ENCODE results near the gene CCDC77. TPM values are rescaled to one million over a fixed set of nuclear protein-coding genes. Genes with fewer than 3 reads are reported as not detected.
"Not testable (repeated sequence)": the region's sequence is repeated elsewhere in the genome, so short reads cannot be mapped to it uniquely, and the experiment has no call there.

CCDC77 gene
- total RNA-seq, 2 experiments from 2014 or later = 5.3 to 7.8 TPM

DNA sequence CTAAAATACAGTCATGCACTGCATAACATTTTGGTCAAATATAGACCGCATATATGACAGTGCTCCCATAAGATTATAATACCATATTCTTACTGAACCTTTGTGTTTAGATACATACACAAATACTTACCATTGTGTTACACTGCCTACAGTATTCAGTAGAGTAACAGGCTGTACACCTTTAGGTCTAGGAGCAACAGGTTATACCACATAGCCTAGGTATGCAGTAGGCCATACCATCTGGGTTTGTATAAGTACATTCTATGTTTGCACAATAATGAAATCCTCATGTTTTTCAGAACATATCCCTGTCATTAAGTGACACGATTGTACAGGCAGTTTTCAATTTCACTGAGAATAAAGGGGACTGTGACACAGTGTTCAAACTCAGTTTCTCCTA is 34.6 kb upstream of the CCDC77 start:
- ChIA-PET POLR2A (interaction anchor here (0.7 kb wide), 1 partner anchor 13 kb away, joined by 3 read pairs; no protein-coding TSS in a partner anchor), CTCF (no interaction called here)
- no peaks in the 10 kb centered on the region for H3K4me1 ChIP-seq (ENCODE audit: insufficient read depth, low read length)
- Mint-ChIP-seq H3K4me3 (no peak overlapping the region), H3K4me1 (ENCODE audit: low read depth) (no peaks in the 10 kb centered on the region), H3K9me3 (peaks cover 2% of the 10 kb centered on the region), H3K27me3 (no peaks in the 10 kb centered on the region), H3K36me3 (ENCODE audit: low read depth) (peaks cover 98% of the 10 kb centered on the region), H3K27ac (no peak overlapping the region)
- TF ChIP-seq CTCF (IDR thresholded peaks at IDR 0.05) = no peak
- intact Hi-C loops (cut with DNase I, micrococcal nuclease) = no loop called here
- peaks cover 8 to 13% of the 10 kb centered on the region in 2 experiments for H3K9me3 ChIP-seq (ENCODE audit: control insufficient read depth in 1 of 2, insufficient read depth in 1 of 2, low read length in 2 of 2)
- DNase-seq (no peak), ATAC-seq (ENCODE audit: poor library complexity) (no peak)
- no peaks in the 10 kb centered on the region for H3K27me3 ChIP-seq (ENCODE audit: control insufficient read depth in 1 of 2, insufficient read depth in 2 of 2, low read length in 2 of 2)
- H3K36me3 ChIP-seq (ENCODE audit: insufficient read depth, low read length) = peaks cover 62% of the 10 kb centered on the region
- no peak overlapping the region for H3K4me3 ChIP-seq (ENCODE audit: low read length)
- no peak overlapping the region for H3K27ac ChIP-seq (ENCODE audit: low read depth in 1 of 2, low read length in 2 of 2)

DNA sequence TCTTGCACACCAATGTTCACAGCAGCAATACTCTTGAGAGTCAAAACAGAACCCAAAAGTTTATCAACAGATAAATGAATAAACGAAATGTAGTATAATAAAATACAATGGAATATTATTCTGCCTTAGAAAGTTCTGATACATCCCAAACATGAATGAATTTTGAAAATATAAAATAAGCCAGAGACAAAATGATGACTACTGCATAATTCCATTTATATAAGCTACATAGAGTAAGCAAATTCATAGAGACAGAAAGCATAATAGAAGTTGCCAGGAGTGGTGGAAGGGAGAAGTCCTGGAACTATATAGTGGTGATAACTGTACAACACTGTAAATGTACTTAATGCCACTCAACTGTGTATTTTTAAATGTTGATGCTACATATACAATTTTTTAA is 33.5 kb upstream of the CCDC77 start:
- Mint-ChIP-seq H3K4me3 (no peak overlapping the region), H3K4me1 (ENCODE audit: low read depth) (no peaks in the 10 kb centered on the region), H3K36me3 (ENCODE audit: low read depth) (peaks cover 98% of the 10 kb centered on the region), H3K27ac (no peak overlapping the region), H3K27me3 (no peaks in the 10 kb centered on the region), H3K9me3 (peaks cover 4% of the 10 kb centered on the region)
- DNase-seq (no peak), ATAC-seq (ENCODE audit: poor library complexity) (no peak)
- H3K4me1 ChIP-seq (ENCODE audit: insufficient read depth, low read length) = no peaks in the 10 kb centered on the region
- no peak for TF ChIP-seq CTCF (IDR thresholded peaks at IDR 0.05)
- no peak overlapping the region for H3K4me3 ChIP-seq (ENCODE audit: low read length)
- H3K27me3 ChIP-seq (ENCODE audit: control insufficient read depth in 1 of 2, insufficient read depth in 2 of 2, low read length in 2 of 2) = no peaks in the 10 kb centered on the region
- no peak overlapping the region for H3K27ac ChIP-seq (ENCODE audit: low read depth in 1 of 2, low read length in 2 of 2)
- intact Hi-C loops (cut with DNase I, micrococcal nuclease) = no loop called here
- ChIA-PET POLR2A (no interaction called here), CTCF (no interaction called here)
- H3K36me3 ChIP-seq (ENCODE audit: insufficient read depth, low read length) = peaks cover 51% of the 10 kb centered on the region
- H3K9me3 ChIP-seq (ENCODE audit: control insufficient read depth in 1 of 2, insufficient read depth in 1 of 2, low read length in 2 of 2) = peaks cover 8 to 13% of the 10 kb centered on the region in 2 experiments

DNA sequence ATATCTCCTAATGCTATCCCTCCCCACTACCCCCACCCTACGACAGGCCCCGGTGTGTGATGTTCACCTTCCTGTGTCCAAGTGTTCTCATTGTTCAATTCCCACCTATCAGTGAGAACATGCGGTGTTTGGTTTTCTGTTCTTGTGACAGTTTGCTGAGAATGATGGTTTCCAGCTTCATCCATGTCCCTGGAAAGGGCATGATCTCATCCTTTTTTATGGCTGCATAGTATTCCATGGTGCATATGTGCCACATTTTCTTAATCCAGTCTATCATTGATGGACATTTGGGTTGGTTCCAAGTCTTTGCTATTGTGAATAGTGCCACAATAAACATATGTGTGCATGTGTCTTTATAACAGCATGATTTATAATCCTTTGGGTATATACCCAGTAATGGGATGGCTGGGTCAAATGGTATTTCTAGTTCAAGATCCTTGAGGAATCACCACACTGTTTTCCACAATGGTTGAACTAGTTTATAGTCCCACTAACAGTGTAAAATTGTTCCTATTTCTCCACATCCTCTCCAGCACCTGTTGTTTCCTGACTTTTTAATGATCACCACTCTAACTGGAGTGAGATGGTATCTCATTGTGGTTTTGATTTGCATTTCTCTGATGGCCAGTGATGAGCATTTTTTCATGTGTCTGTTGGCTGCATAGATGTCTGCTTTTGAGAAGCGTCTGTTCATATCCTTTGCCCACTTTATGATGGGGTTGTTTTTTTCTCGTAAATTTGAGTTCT is 30.5 kb upstream of the CCDC77 start:
- DNase-seq; H3K27me3 Mint-ChIP-seq; H3K9me3 Mint-ChIP-seq; H3K4me1 ChIP-seq (ENCODE audit: insufficient read depth, low read length); H3K27ac ChIP-seq (ENCODE audit: low read depth in 1 of 2, low read length in 2 of 2); H3K4me1 Mint-ChIP-seq (ENCODE audit: low read depth); CTCF ChIA-PET; intact Hi-C loops (cut with DNase I, micrococcal nuclease); H3K27me3 ChIP-seq (ENCODE audit: control insufficient read depth in 1 of 2, insufficient read depth in 2 of 2, low read length in 2 of 2); H3K4me3 ChIP-seq (ENCODE audit: low read length); H3K9me3 ChIP-seq (ENCODE audit: control insufficient read depth in 1 of 2, insufficient read depth in 1 of 2, low read length in 2 of 2); ATAC-seq (ENCODE audit: poor library complexity); H3K4me3 Mint-ChIP-seq; H3K27ac Mint-ChIP-seq: not testable (repeated sequence)
- peaks cover 33% of the 10 kb centered on the region for H3K36me3 ChIP-seq (ENCODE audit: insufficient read depth, low read length)
- H3K36me3 Mint-ChIP-seq (ENCODE audit: low read depth) = peaks cover 97% of the 10 kb centered on the region
- POLR2A ChIA-PET = interaction anchor here (0.6 kb wide), 1 partner anchor 24 kb away, joined by 3 read pairs; no protein-coding TSS in a partner anchor
